GM12801 (cell line): Measurements from ENCODE around the gene PFKP.

Experiments
- CTCF ChIP-seq: IDR thresholded peaks from one replicate; pipeline ENCODE4 v1.5.1; 2011; ENCODE audit warnings: control low read depth; ENCODE audit not compliant: insufficient read length; ENCODE audit errors: extremely low read depth

Gene PFKP

GRCh38 chr10:3057946-3058345 is 9.4 kb upstream of the PFKP start:
- no peak for TF ChIP-seq CTCF

- no peak for TF ChIP-seq CTCF
Measured at GRCh38 chr10:3059974-3060373, 7.4 kb upstream of the PFKP start.

DNA sequence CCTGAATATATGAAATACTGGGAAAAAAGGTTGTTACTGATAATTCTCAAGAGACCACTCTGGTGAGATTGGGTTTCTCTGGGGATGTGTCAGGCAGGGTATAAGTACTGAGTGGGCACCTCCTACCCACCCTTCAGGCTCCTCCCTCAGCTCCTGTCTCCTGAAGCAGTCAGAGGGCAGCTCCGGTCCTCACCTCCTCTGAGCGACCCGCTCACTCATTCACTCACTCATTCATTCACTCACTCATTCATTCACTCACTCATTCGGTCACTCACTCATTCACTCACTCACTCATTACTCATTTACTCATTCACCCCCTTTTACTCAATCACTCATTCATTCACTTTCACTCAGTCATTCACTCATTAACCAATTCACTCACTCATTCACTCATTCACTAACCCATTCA is 6.9 kb upstream of the PFKP start:
- no peak for TF ChIP-seq CTCF

DNA sequence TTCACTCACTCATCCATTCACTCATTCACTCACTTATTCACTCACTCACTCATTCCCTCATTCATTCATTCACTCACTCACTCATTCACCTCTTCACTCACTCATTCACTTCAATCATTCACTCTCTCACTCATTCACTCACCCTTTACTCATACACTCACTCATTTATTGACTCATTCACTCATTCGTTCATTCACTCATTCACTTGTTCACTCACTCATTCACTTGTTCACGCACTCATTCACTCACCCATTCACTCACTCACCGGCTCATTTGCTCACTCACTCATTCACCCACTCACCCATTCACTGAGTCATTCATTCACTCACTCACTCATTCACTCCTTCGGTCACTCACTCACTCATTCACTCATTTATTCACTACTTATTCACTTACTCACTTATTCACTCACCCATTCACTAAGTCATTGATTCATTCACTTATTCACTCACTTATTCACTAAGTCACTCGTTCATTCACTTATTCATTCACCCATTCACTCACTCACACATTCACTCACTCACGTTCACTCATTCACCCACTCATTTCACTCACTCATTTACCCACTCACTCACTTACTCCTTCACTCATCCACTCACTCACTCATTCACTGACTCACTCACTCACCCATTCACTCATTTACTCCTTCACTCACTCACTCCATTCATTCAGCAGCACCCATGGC is 4.7 kb upstream of the PFKP start:
- no peak for TF ChIP-seq CTCF

GRCh38 chr10:3064423-3064822 is 2.9 kb upstream of the PFKP start:
- TF ChIP-seq CTCF, result no peak

GRCh38 chr10:3065622-3066021 is 1.7 kb upstream of the PFKP start:
- no peak for TF ChIP-seq CTCF

GRCh38 chr10:3066317-3067117 is 831 bp upstream of the PFKP start:
- TF ChIP-seq CTCF, result no peak
